Mesodermal cell (in vitro differentiated cells): ENCODE measurements around the gene XPC.

Source experiments
- H3K27ac ChIP-seq: 2 replicates; pipeline ENCODE4 v1.7.0; 2013; ENCODE audit warnings: mild to moderate bottlenecking, low read depth, low read length, moderate library complexity; ENCODE audit not compliant: severe bottlenecking
- H3K36me3 ChIP-seq: 2 replicates; pipeline ENCODE4 v1.7.1; 2013; ENCODE audit warnings: mild to moderate bottlenecking, low read length, moderate library complexity; ENCODE audit not compliant: control insufficient read depth, insufficient read depth
- H3K4me1 ChIP-seq: one replicate; pipeline ENCODE4 v1.7.1; 2013; ENCODE audit warnings: mild to moderate bottlenecking, low read length; ENCODE audit not compliant: insufficient read depth, control insufficient read depth, poor library complexity, severe bottlenecking
- H3K4me3 ChIP-seq: 2 replicates; pipeline ENCODE4 v1.7.0; 2013; ENCODE audit warnings: low read length, control low read depth, mild to moderate bottlenecking; ENCODE audit not compliant: insufficient read depth, poor library complexity, severe bottlenecking; ENCODE audit errors: extremely low read depth
- H3K9me3 ChIP-seq: 2 replicates; pipeline ENCODE4 v1.7.1; 2013; ENCODE audit warnings: mild to moderate bottlenecking, low read length, moderate library complexity; ENCODE audit not compliant: control insufficient read depth
- WGBS, 2 experiments: methylation state at CpG; one replicate each; pipeline ENCODE4 v1.1.5; 2013; ENCODE audit warnings: missing lambda C conversion rate in 2 of 2; ENCODE audit not compliant: insufficient coverage in 2 of 2; 5-methylcytosine and 5-hydroxymethylcytosine counted together

Gene XPC

GRCh38 chr3:14208168-14208567 is 29.8 kb upstream of the XPC start:
- no peak overlapping the region for H3K27ac ChIP-seq
- peaks cover 35% of the 10 kb centered on the region for H3K4me1 ChIP-seq
- no peaks in the 10 kb centered on the region for H3K36me3 ChIP-seq
- 90 to 100% methylated on average over 1 to 3 of the region's 4 CpGs for WGBS, 2 experiments
- H3K9me3 ChIP-seq = no peaks in the 10 kb centered on the region
- no peak overlapping the region for H3K4me3 ChIP-seq

- Histone ChIP-seq H3K9me3 (no peaks in the 10 kb centered on the region), H3K27ac (no peak overlapping the region), H3K4me1 (peaks cover 30% of the 10 kb centered on the region), H3K4me3 (no peak overlapping the region), H3K36me3 (no peaks in the 10 kb centered on the region)
- 89 to 94% methylated on average over 6 of the region's 6 CpGs for WGBS, 2 experiments
These were observed 28.3 kb upstream of the XPC start for GRCh38 chr3:14206548-14207177.

DNA sequence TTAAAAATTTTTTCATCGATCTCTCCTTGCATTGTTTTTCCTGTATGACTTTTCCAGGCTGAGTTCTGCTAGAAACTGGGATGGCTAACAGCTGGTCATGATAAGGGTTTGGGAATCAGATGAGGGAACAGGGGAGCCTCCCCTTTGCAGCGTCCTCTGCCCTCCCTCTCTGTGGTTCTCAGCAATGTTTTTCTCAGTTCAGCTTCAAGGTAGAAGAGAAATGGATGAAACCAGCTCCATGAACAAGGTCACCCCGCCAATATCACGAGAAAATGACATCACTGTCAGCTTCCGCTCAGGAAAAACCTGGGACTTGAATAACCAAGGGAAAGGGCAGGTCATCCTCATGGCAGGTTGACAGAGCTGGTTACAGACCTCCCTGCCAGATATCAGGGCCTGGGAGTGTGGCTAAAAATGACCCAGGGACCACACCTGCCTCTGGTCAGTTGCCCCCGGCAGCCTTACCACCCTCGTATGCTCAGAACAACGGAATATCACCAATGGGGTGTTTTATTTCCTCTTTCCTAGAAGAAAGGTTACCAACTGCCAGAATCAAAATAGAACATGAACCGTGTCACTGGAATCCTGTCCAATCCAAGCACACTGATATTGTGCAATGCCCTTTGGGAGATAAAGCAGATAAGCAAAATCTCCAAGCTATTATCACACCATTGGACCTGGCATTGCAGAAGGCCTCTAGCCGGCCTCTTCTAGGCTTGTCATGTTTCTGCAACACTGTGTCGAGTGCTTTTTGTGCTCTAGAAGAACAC is 26.3 kb upstream of the XPC start:
- H3K27ac ChIP-seq = no peak overlapping the region
- H3K4me1 ChIP-seq = peaks cover 13% of the 10 kb centered on the region
- no peaks in the 10 kb centered on the region for H3K36me3 ChIP-seq

DNA sequence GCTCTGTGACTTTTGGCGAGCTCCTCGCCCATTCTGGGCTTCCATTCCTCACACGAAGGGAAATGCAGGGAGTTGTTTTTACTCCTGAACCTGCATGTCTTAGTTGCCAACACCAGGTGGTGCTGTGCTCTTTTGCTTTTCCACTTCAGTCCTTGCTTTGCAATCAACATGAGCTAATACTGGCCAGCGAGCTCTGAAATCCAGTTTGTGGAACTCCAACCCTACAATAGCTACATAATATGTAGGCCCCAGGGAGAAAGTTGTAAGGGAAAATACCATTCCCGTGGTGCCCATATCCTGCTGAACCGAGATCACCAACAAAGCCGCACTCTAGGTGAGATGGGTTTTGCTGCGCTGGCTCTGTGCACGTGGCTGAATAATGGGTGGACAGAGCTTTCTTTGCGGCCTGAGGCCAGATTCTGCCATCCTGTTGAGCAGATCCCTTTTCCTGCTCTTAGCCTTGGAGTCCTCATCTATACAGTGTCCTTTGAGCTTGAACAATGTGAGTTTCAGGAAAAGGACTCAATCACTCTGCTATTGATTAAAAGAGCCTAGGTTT is 25.2 kb upstream of the XPC start:
- no peak overlapping the region for H3K4me3 ChIP-seq
- no peaks in the 10 kb centered on the region for H3K9me3 ChIP-seq
- no peak overlapping the region for H3K27ac ChIP-seq
- WGBS, 2 experiments = 47 to 53% methylated on average over 3 to 9 of the region's 10 CpGs
- peaks cover 9% of the 10 kb centered on the region for H3K36me3 ChIP-seq
- peaks cover 8% of the 10 kb centered on the region for H3K4me1 ChIP-seq

More for the DNA sequence above, 26.3 kb upstream of the XPC start:
- Histone ChIP-seq H3K4me3 (no peak overlapping the region), H3K9me3 (no peaks in the 10 kb centered on the region)
- WGBS, 2 experiments = 92 to 96% methylated on average over 7 to 9 of the region's 11 CpGs

- Histone ChIP-seq H3K9me3 (no peaks in the 10 kb centered on the region), H3K36me3 (peaks cover 15% of the 10 kb centered on the region), H3K4me3 (no peak overlapping the region), H3K4me1 (peaks cover 8% of the 10 kb centered on the region), H3K27ac (no peak overlapping the region)
- WGBS, 2 experiments = 76 to 79% methylated on average over 20 to 22 of the region's 23 CpGs
These were observed 24.6 kb upstream of the XPC start for GRCh38 chr3:14202874-14203520.

DNA sequence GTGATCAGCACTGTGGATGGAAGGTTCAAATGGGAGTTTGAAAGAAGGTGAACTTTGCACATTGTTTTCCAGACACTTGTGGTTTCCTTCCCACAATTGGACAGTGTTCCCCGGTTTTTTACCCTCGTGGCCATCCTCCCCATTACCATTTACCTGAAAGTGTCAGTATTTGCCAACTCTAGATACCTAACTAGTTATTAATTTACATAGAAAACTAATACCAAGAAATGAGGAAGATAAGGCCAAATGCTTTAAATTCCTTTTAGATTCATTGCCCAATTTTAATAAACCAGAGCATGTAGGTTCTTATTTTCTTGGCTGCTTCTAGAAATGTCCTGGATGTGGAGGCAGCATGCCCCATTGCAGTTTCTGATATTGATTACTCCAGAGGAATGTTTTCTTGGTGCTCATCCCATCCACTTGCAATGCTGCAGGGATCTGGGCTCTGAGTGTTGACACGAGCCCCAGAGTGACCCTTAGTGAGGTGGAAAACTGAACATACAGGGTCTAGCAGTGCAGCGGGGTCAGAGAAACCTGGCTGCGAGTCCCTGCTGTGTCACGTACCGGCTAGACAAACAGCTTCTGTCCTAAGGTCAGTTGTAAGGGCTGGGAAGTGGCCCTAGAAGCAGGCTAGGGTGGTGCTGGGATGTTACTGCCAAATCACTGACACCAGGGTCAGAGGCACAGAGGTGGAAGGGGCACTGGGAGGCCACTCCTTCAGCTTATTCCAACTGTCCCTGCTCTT is 23.7 kb upstream of the XPC start:
- Histone ChIP-seq H3K27ac (no peak overlapping the region), H3K4me1 (peaks cover 8% of the 10 kb centered on the region), H3K36me3 (peaks cover 24% of the 10 kb centered on the region), H3K4me3 (no peak overlapping the region), H3K9me3 (no peaks in the 10 kb centered on the region)
- WGBS, 2 experiments = 86 to 93% methylated on average over 6 of the region's 7 CpGs

DNA sequence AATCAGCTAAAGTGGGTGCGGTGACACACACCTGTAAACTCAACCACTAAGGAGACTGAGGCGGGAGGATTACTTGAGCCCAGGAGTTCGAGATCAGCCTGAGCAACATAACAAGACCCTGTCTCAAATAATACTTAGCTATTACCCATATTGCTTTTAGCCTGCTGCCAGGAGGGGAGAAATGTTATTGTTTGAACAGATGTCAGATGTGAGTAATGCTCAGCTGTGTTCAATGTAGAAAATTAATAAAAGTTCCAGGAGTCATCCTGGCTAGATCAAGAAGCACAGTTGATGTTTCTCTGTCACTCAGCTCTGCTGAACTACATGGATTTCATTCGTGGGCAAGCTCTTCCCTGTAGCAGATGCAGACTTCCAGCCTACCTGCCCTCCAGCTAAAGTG is 22.4 kb upstream of the XPC start:
- no peak overlapping the region for H3K4me3 ChIP-seq
- H3K36me3 ChIP-seq = peaks cover 36% of the 10 kb centered on the region
- WGBS, 2 experiments = 89 to 96% methylated on average over 2 to 3 of the region's 4 CpGs
- no peak overlapping the region for H3K27ac ChIP-seq
- H3K9me3 ChIP-seq = no peaks in the 10 kb centered on the region
- peaks cover 8% of the 10 kb centered on the region for H3K4me1 ChIP-seq

GRCh38 chr3:14200276-14200675 is 21.9 kb upstream of the XPC start:
- Histone ChIP-seq H3K4me1 (peaks cover 8% of the 10 kb centered on the region), H3K9me3 (no peaks in the 10 kb centered on the region), H3K4me3 (no peak overlapping the region), H3K27ac (no peak overlapping the region), H3K36me3 (peaks cover 40% of the 10 kb centered on the region)
- WGBS, 2 experiments = 97 to 100% methylated on average over 2 to 4 of the region's 4 CpGs

- H3K4me3 ChIP-seq = no peak overlapping the region
- WGBS, 2 experiments = 97% methylated on average over 3 to 4 of the region's 4 CpGs
- H3K27ac ChIP-seq = no peak overlapping the region
- H3K36me3 ChIP-seq = peaks cover 46% of the 10 kb centered on the region
- H3K9me3 ChIP-seq = no peaks in the 10 kb centered on the region
- peaks cover 3% of the 10 kb centered on the region for H3K4me1 ChIP-seq
These were observed 21.2 kb upstream of the XPC start for GRCh38 chr3:14199641-14200040.

GRCh38 chr3:14194865-14195264 is 16.5 kb upstream of the XPC start:
- WGBS, 2 experiments = 100% methylated on average over 2 of the region's 4 CpGs; no CpG with 5 or more reads in 1 of the 2 experiments

More at GRCh38 chr3:14194865-14195264, 16.5 kb upstream of the XPC start:
- Histone ChIP-seq H3K9me3 (no peaks in the 10 kb centered on the region), H3K4me3 (no peak overlapping the region), H3K4me1 (no peaks in the 10 kb centered on the region), H3K27ac (no peak overlapping the region), H3K36me3 (peaks cover 57% of the 10 kb centered on the region)
